HCT116 (cell line): ENCODE results near the gene THAP11. TPM values are rescaled to one million over a fixed set of nuclear protein-coding genes. Genes with fewer than 3 reads are reported as not detected.

ENCODE experiments used
- ATAC-seq: fragments of 200-7000 bp; cut with Tn5 transposase; 2 replicates; pipeline ENCODE4 v1.9.1; 2020; ENCODE audit warnings: mild to moderate bottlenecking, moderate library complexity
- BruUV-seq: library from RNA; stranded (reverse); fragments of 400-500 nt; replicated peaks from 2 replicates; lab custom pipeline; 2021; lab: Mats Ljungman, UMichigan
- CTCF ChIA-PET: fragments of 300-600 bp; sonication (Branson Sonifier 250); formaldehyde crosslinking; loops from one replicate; lab custom pipeline; 2021; ENCODE audit warnings: antibody characterized with exemption; lab: Charles Lee
- POLR2A ChIA-PET: fragments of 300-600, 350-600 bp; sonication (Branson Sonifier 250); formaldehyde crosslinking; loops from one replicate; lab custom pipeline; 2021; ENCODE audit warnings: antibody characterized with exemption; lab: Charles Lee
- RAD21 ChIA-PET, 2 experiments: fragments of 300-600 bp; sonication (Branson Sonifier 250); formaldehyde crosslinking; loops; one replicate each; lab custom pipeline; 2023; ENCODE audit warnings: low total read pairs in 2 of 2; ENCODE audit not compliant: uncharacterized antibody in 2 of 2, unreplicated experiment in 2 of 2, low non-redundant PET in 1 of 2; lab: Charles Lee
- DNase-seq: peaks from one replicate; pipeline ENCODE4 v3.0.0-alpha.2; 2010; ENCODE audit warnings: low read depth, low spot score
- H2AFZ ChIP-seq: fragments of 200-600 bp; shearing (Covaris generic), sonication (generic); 2 replicates; pipeline ENCODE4 v1.6.1; 2017; ENCODE audit warnings: low read depth, mixed run types, mixed read lengths, antibody characterized with exemption, low read length; ENCODE audit not compliant: poor library complexity, severe bottlenecking
- H3K27ac ChIP-seq: 2 replicates; pipeline ENCODE4 v1.5.1; 2012; ENCODE audit warnings: low read depth, low read length
- H3K27me3 ChIP-seq: fragments of 200-600 bp; sonication (generic); 2 replicates; pipeline ENCODE4 v1.6.1; 2016; ENCODE audit warnings: mixed run types, low read length, mixed read lengths; ENCODE audit not compliant: insufficient read depth
- H3K36me3 ChIP-seq, 2 experiments: fragments of 200-500 bp in 1 of 2; fragments of 200-600 bp in 1 of 2; sonication (Bioruptor generic) in 1 of 2; sonication (generic) in 1 of 2; 2 replicates each; pipeline versions ENCODE4 v1.5.1 to v1.6.1; 2014 to 2016; ENCODE audit warnings: low read length in 2 of 2, inconsistent platforms in 1 of 2, mixed read lengths in 1 of 2, mixed run types in 1 of 2; ENCODE audit not compliant: insufficient read depth in 2 of 2, control insufficient read depth in 1 of 2
- H3K4me1 ChIP-seq, 2 experiments: fragments of 200-600 bp in 1 of 2; sonication (generic) in 1 of 2; 2 replicates each; pipeline versions ENCODE4 v1.5.1 to v1.6.1; 2012 to 2017; ENCODE audit warnings: low read length in 2 of 2, inconsistent platforms in 1 of 2, mild to moderate bottlenecking in 1 of 2, mixed read lengths in 1 of 2, mixed run types in 1 of 2, moderate library complexity in 1 of 2; ENCODE audit not compliant: insufficient read depth in 2 of 2, control insufficient read depth in 1 of 2
- H3K4me2 ChIP-seq: fragments of 200-600 bp; sonication (generic); 2 replicates; pipeline ENCODE4 v1.6.1; 2017; ENCODE audit warnings: mixed run types, low read length, mixed read lengths
- H3K4me3 ChIP-seq, 2 experiments: fragments of 200-600 bp in 1 of 2; sonication (generic) in 1 of 2; replicated peaks in 1 of 2; 2 replicates each; pipeline ENCODE4 v1.5.1; 2011 to 2016; ENCODE audit warnings: low read length in 2 of 2, control low read depth in 1 of 2, low read depth in 1 of 2, mild to moderate bottlenecking in 1 of 2, mixed read lengths in 1 of 2, mixed run types in 1 of 2
- H3K79me2 ChIP-seq: fragments of 200-600 bp; sonication (generic); 2 replicates; pipeline ENCODE4 v1.6.1; 2017; ENCODE audit warnings: mild to moderate bottlenecking, mixed run types, low read length, moderate library complexity, mixed read lengths; ENCODE audit not compliant: insufficient read depth
- H3K9ac ChIP-seq: fragments of 200-600 bp; sonication (generic); 2 replicates; pipeline ENCODE4 v1.6.1; 2016; ENCODE audit warnings: low read length, mixed read lengths
- H3K9me2 ChIP-seq: fragments of 200-600 bp; sonication (generic), shearing (Covaris generic); 2 replicates; pipeline ENCODE4 v1.6.1; 2017; ENCODE audit warnings: mixed run types, mild to moderate bottlenecking, moderate library complexity; ENCODE audit not compliant: insufficient read depth
- H3K9me3 ChIP-seq, 2 experiments: fragments of 200-500 bp in 1 of 2; fragments of 200-600 bp in 1 of 2; sonication (Bioruptor generic) in 1 of 2; sonication (generic) in 1 of 2; 2 replicates each; pipeline ENCODE4 v1.6.1; 2014 to 2017; ENCODE audit warnings: low read length in 2 of 2, mixed read lengths in 2 of 2, inconsistent platforms in 1 of 2, low read depth in 1 of 2, mild to moderate bottlenecking in 1 of 2, mixed run types in 1 of 2, moderate library complexity in 1 of 2; ENCODE audit not compliant: control insufficient read depth in 1 of 2, insufficient read depth in 1 of 2
- H4K20me1 ChIP-seq: fragments of 200-600 bp; sonication (generic), shearing (Covaris generic); 2 replicates; pipeline ENCODE4 v1.6.1; 2017; ENCODE audit warnings: mixed run types, mild to moderate bottlenecking, moderate library complexity; ENCODE audit not compliant: insufficient read depth
- CBX3 ChIP-seq: IDR thresholded peaks from 2 replicates; pipeline ENCODE4 v1.6.1; 2012; ENCODE audit warnings: low read depth
- CEBPB ChIP-seq: IDR thresholded peaks from 2 replicates; pipeline ENCODE4 v1.6.1; 2012; ENCODE audit warnings: low read depth
- EGR1 ChIP-seq: IDR thresholded peaks from 2 replicates; pipeline ENCODE4 v1.6.1; 2012; ENCODE audit warnings: low read depth
- EZH2 ChIP-seq: fragments of 200-600 bp; sonication (generic); IDR thresholded peaks from 2 replicates; pipeline ENCODE4 v1.6.1; 2017; ENCODE audit warnings: antibody characterized with exemption, mixed run types
- FOSL1 ChIP-seq: IDR thresholded peaks from 2 replicates; pipeline ENCODE4 v1.6.1; 2012; ENCODE audit warnings: low read depth
- JUND ChIP-seq: IDR thresholded peaks from 2 replicates; pipeline ENCODE4 v1.6.1; 2012
- POLR2A ChIP-seq: IDR thresholded peaks from 2 replicates; pipeline ENCODE4 v1.7.0; 2011; ENCODE audit warnings: borderline replicate concordance; ENCODE audit not compliant: insufficient read depth, insufficient read length; ENCODE audit errors: extremely low read depth
- POLR2AphosphoS5 ChIP-seq: IDR thresholded peaks from 2 replicates; pipeline ENCODE4 v1.6.1; 2011; ENCODE audit warnings: mild to moderate bottlenecking, low read depth, low read length, moderate library complexity
- RAD21 ChIP-seq: IDR thresholded peaks from 2 replicates; pipeline ENCODE4 v1.6.1; 2012; ENCODE audit warnings: low read depth, mild to moderate bottlenecking
- SIN3A ChIP-seq: IDR thresholded peaks from 2 replicates; pipeline ENCODE4 v1.6.1; 2012; ENCODE audit warnings: low read depth
- intact Hi-C: fragments of 100-400 bp; cut with micrococcal nuclease; formaldehyde crosslinking; loops from 2 replicates; pipeline ENCODE4 v1.10.0; 2022
- total RNA-seq: library from RNA; stranded (reverse); gene quantifications from one replicate; pipeline ENCODE4 v1.2.1, GENCODE V29; 2021; ENCODE audit not compliant: unreplicated experiment
- TF ChIP-seq, protein P1 (sequence below): IDR thresholded peaks from 2 replicates; pipeline ENCODE4 v1.6.1; 2012
- TF ChIP-seq, protein P2 (sequence below), 3 experiments: fragments of 200-600 bp in 1 of 3; sonication (generic) in 1 of 3; IDR thresholded peaks in 2 of 3; conservative IDR thresholded peaks in 1 of 3; 2 replicates each; pipeline ENCODE4 v1.5.1; 2012 to 2017; ENCODE audit warnings: low read depth in 2 of 3, low read length in 2 of 3, antibody characterized with exemption in 1 of 3, borderline replicate concordance in 1 of 3, control low read depth in 1 of 3, mild to moderate bottlenecking in 1 of 3, mixed read lengths in 1 of 3, mixed run types in 1 of 3, moderate library complexity in 1 of 3; ENCODE audit not compliant: insufficient read depth in 1 of 3
- TF ChIP-seq, protein P3 (sequence below): IDR thresholded peaks from 2 replicates; pipeline ENCODE4 v1.6.1; 2011; ENCODE audit warnings: mild to moderate bottlenecking, low read length, moderate library complexity; ENCODE audit not compliant: insufficient replicate concordance; ENCODE audit errors: extremely low read depth

THAP11 gene
- total RNA-seq, 1 experiment from 2014 or later: 25.4 TPM

DNA sequence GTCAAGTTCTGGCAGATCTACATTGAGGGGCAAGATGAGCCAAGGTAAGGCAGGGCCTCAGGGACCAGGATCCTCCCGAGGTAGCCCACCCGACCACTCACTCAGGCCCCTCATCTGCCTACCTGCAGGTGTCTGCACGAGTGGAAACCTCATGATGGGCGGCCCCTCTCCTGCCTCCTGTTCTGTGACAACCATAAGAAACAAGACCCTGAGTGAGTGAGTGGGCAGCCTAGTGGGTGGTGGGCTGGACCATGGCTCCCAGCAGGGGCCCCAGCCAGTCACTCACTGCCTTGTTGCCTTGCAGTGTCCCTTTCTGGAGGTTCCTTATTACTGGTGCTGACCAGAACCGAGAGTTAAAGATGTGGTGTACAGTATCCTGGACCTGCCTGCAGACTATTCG is 36.1 kb downstream of the THAP11 start:
- H3K4me2 ChIP-seq: no peak overlapping the region
- TF ChIP-seq CBX3 (no peak), RAD21 (no peak), FOSL1 (no peak), EZH2 (no peak), POLR2A (no peak), JUND (no peak), EGR1 (no peak), POLR2AphosphoS5 (no peak), CEBPB (no peak), SIN3A (no peak)
- TF ChIP-seq, protein P1, sequence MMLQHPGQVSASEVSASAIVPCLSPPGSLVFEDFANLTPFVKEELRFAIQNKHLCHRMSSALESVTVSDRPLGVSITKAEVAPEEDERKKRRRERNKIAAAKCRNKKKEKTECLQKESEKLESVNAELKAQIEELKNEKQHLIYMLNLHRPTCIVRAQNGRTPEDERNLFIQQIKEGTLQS: no peak
- TF ChIP-seq, protein P2, sequence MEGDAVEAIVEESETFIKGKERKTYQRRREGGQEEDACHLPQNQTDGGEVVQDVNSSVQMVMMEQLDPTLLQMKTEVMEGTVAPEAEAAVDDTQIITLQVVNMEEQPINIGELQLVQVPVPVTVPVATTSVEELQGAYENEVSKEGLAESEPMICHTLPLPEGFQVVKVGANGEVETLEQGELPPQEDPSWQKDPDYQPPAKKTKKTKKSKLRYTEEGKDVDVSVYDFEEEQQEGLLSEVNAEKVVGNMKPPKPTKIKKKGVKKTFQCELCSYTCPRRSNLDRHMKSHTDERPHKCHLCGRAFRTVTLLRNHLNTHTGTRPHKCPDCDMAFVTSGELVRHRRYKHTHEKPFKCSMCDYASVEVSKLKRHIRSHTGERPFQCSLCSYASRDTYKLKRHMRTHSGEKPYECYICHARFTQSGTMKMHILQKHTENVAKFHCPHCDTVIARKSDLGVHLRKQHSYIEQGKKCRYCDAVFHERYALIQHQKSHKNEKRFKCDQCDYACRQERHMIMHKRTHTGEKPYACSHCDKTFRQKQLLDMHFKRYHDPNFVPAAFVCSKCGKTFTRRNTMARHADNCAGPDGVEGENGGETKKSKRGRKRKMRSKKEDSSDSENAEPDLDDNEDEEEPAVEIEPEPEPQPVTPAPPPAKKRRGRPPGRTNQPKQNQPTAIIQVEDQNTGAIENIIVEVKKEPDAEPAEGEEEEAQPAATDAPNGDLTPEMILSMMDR (IDR thresholded peaks at IDR 0.05 in 2 of 3, conservative IDR thresholded peaks at IDR 0.05 in 1 of 3; ENCODE audit: borderline replicate concordance in 1 of 3, insufficient read depth in 1 of 3, low read depth in 2 of 3, low read length in 2 of 3): no peak
- TF ChIP-seq, protein P3, sequence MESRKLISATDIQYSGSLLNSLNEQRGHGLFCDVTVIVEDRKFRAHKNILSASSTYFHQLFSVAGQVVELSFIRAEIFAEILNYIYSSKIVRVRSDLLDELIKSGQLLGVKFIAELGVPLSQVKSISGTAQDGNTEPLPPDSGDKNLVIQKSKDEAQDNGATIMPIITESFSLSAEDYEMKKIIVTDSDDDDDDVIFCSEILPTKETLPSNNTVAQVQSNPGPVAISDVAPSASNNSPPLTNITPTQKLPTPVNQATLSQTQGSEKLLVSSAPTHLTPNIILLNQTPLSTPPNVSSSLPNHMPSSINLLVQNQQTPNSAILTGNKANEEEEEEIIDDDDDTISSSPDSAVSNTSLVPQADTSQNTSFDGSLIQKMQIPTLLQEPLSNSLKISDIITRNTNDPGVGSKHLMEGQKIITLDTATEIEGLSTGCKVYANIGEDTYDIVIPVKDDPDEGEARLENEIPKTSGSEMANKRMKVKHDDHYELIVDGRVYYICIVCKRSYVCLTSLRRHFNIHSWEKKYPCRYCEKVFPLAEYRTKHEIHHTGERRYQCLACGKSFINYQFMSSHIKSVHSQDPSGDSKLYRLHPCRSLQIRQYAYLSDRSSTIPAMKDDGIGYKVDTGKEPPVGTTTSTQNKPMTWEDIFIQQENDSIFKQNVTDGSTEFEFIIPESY: no peak
- TF ChIP-seq, all 23 proteins: peak for 0
- H3K27ac ChIP-seq: no peak overlapping the region
- H3K9me2 ChIP-seq: no peaks in the 10 kb centered on the region
- peaks cover 45 to 64% of the 10 kb centered on the region in 2 experiments; a peak in 3 of 4 replicates for H3K36me3 ChIP-seq
- ATAC-seq (no peak), DNase-seq (no peak)
- H3K9ac ChIP-seq: no peak overlapping the region
- H2AFZ ChIP-seq: no peak overlapping the region
- H3K4me1 ChIP-seq: peaks cover 7 to 12% of the 10 kb centered on the region in 2 experiments
- no peaks in the 10 kb centered on the region for H4K20me1 ChIP-seq
- H3K79me2 ChIP-seq: peaks cover 36% of the 10 kb centered on the region
- H3K4me3 ChIP-seq: no peak overlapping the region
- no peaks in the 10 kb centered on the region for H3K27me3 ChIP-seq
- intact Hi-C loops: no loop called here
- POLR2A ChIA-PET: no interaction called here
- no TSS peak for BruUV-seq
- RAD21 ChIA-PET: no interaction called here
- CTCF ChIA-PET: no interaction called here
- H3K9me3 ChIP-seq: no peaks in the 10 kb centered on the region
